ENCODE measurements around the gene CDCA7. TPM values are rescaled to one million over a fixed set of nuclear protein-coding genes. Genes with fewer than 3 reads are reported as not detected.

Gene CDCA7
- total RNA-seq, 1 donor from 2014 or later: 9.1 TPM

GRCh38 chr2:173386021-173386737 is 31.5 kb downstream of the CDCA7 start:
- Histone ChIP-seq H3K9me3 (no peaks in the 10 kb centered on the region), H3K4me1 (no peaks in the 10 kb centered on the region), H3K27me3 (no peaks in the 10 kb centered on the region), H3K36me3 (no peaks in the 10 kb centered on the region), H3K27ac (no peak overlapping the region), H3K4me3 (no peak overlapping the region)
- no peak for DNase-seq (ENCODE audit: extremely low spot score in 2 of 2)
- no peak for TF ChIP-seq POLR2A (IDR thresholded peaks at IDR 0.05)
- TF ChIP-seq POLR2AphosphoS5 (IDR thresholded peaks at IDR 0.05; ENCODE audit: insufficient read depth in 1 of 2, low read depth in 1 of 2): no peak
- TF ChIP-seq CTCF (IDR thresholded peaks at IDR 0.05): no peak
- intact Hi-C loops (cut with DNase I): no loop called here

GRCh38 chr2:173386738-173387065 is 32.0 kb downstream of the CDCA7 start:
- no peak for TF ChIP-seq CTCF (IDR thresholded peaks at IDR 0.05)
- TF ChIP-seq POLR2AphosphoS5 (IDR thresholded peaks at IDR 0.05; ENCODE audit: insufficient read depth in 1 of 2, low read depth in 1 of 2): no peak
- TF ChIP-seq POLR2A (IDR thresholded peaks at IDR 0.05): no peak
- H3K36me3 ChIP-seq: no peaks in the 10 kb centered on the region
- no peaks in the 10 kb centered on the region for H3K27me3 ChIP-seq
- H3K27ac ChIP-seq: no peak overlapping the region
- intact Hi-C loops (cut with DNase I): no loop called here
- no peak overlapping the region for H3K4me3 ChIP-seq
- no peak for DNase-seq (ENCODE audit: extremely low spot score in 2 of 2)
- H3K9me3 ChIP-seq: no peaks in the 10 kb centered on the region
- H3K4me1 ChIP-seq: no peaks in the 10 kb centered on the region

DNA sequence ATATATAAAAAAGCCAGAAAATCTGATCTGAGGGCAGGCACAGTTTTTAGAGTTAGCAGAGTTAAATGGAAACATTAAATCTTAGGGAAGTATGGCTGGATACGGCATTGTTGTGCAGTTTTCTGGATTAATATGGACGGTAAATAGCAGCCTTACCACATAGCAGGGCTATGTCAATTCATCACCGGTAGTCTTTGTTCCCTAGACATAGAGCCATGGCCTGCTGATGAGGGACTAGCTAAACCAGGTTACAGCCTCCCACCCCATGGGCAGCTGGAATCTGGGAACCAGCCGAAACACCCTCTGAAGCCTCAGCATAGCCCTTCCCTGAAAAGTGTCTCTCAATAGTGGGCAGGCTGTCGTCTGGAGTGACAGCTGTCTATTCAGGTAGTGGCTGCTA is 32.4 kb downstream of the CDCA7 start:
- intact Hi-C loops (cut with DNase I): no loop called here

GRCh38 chr2:173387660-173388059 is 33.0 kb downstream of the CDCA7 start:
- H3K27me3 ChIP-seq: no peaks in the 10 kb centered on the region
- no peak for TF ChIP-seq POLR2A (IDR thresholded peaks at IDR 0.05)
- no peak overlapping the region for H3K27ac ChIP-seq
- no peaks in the 10 kb centered on the region for H3K9me3 ChIP-seq
- no peaks in the 10 kb centered on the region for H3K4me1 ChIP-seq
- no peak overlapping the region for H3K4me3 ChIP-seq
- H3K36me3 ChIP-seq: no peaks in the 10 kb centered on the region
- intact Hi-C loops (cut with DNase I): no loop called here
- no peak for DNase-seq (ENCODE audit: extremely low spot score in 2 of 2)

More for the DNA sequence above, 32.4 kb downstream of the CDCA7 start:
- Histone ChIP-seq H3K27me3 (no peaks in the 10 kb centered on the region), H3K9me3 (no peaks in the 10 kb centered on the region), H3K4me3 (no peak overlapping the region), H3K4me1 (no peaks in the 10 kb centered on the region), H3K36me3 (no peaks in the 10 kb centered on the region), H3K27ac (no peak overlapping the region)
- no peak for TF ChIP-seq POLR2A (IDR thresholded peaks at IDR 0.05)
- no peak for TF ChIP-seq POLR2AphosphoS5 (IDR thresholded peaks at IDR 0.05; ENCODE audit: insufficient read depth in 1 of 2, low read depth in 1 of 2)
- TF ChIP-seq CTCF (IDR thresholded peaks at IDR 0.05): no peak
- no peak for DNase-seq (ENCODE audit: extremely low spot score in 2 of 2)

DNA sequence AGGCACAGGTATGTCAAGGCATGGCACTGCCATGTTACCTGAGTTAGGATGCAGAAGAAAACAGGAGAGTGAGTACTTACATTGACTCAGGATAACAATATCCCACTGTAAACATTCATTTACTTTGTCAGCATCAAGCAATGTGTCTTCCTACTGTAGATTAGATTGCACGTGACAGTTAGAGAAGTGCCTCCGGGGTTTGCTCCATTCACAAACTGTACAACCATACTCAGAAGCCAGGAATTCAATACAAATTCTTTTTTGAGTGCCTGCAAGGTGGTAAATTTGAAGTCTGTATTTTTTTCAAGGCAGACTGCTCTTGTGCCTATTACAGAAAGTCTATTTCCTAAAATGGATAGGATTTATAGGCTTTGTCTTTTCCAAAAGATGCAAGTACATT is 34.1 kb downstream of the CDCA7 start:
- H3K4me3 ChIP-seq: no peak overlapping the region
- no peaks in the 10 kb centered on the region for H3K36me3 ChIP-seq
- no peak for DNase-seq (ENCODE audit: extremely low spot score in 2 of 2)
- intact Hi-C loops (cut with DNase I): no loop called here
- H3K27ac ChIP-seq: no peak overlapping the region
- TF ChIP-seq CTCF (IDR thresholded peaks at IDR 0.05) (no peak), POLR2AphosphoS5 (IDR thresholded peaks at IDR 0.05; ENCODE audit: insufficient read depth in 1 of 2, low read depth in 1 of 2) (no peak), POLR2A (IDR thresholded peaks at IDR 0.05) (no peak)
- no peaks in the 10 kb centered on the region for H3K27me3 ChIP-seq
- no peaks in the 10 kb centered on the region for H3K4me1 ChIP-seq
- H3K9me3 ChIP-seq: no peaks in the 10 kb centered on the region
